Measurements from ENCODE around the gene THRB. TPM values are rescaled to one million over a fixed set of nuclear protein-coding genes. Genes with fewer than 3 reads are reported as not detected.

The THRB gene
- total RNA-seq, 4 donors from 2014 or later: 3.7 to 11.3 (median 6.1) TPM

DNA sequence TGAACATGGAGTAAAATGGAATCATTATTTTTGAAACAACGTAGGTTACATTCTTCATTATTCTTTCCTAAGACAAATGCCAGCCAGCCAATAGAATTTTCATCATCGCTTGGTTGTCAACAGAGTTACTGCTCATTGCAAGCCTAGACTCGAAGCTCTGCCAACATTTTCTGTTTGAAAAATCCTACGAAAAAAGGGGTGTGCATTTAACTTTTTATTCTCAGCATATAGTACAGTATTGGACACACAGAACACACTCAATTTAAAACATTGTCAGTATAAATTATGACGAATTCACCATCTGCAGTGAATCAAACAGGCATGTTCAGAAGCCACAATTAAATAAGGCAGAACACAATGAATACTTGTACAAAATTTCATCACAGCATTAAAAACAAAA lies 317.4 kb downstream of the THRB start:
- intact Hi-C loops (cut with DNase I): no loop called here
- H3K36me3 ChIP-seq: no peaks in the 10 kb centered on the region
- H3K4me3 ChIP-seq: no peak overlapping the region
- 30 to 42% methylated on average over 5 of the region's 5 CpGs for WGBS, 2 donors
- TF ChIP-seq POLR2A (IDR thresholded peaks at IDR 0.05): no peak
- TF ChIP-seq, protein P1, sequence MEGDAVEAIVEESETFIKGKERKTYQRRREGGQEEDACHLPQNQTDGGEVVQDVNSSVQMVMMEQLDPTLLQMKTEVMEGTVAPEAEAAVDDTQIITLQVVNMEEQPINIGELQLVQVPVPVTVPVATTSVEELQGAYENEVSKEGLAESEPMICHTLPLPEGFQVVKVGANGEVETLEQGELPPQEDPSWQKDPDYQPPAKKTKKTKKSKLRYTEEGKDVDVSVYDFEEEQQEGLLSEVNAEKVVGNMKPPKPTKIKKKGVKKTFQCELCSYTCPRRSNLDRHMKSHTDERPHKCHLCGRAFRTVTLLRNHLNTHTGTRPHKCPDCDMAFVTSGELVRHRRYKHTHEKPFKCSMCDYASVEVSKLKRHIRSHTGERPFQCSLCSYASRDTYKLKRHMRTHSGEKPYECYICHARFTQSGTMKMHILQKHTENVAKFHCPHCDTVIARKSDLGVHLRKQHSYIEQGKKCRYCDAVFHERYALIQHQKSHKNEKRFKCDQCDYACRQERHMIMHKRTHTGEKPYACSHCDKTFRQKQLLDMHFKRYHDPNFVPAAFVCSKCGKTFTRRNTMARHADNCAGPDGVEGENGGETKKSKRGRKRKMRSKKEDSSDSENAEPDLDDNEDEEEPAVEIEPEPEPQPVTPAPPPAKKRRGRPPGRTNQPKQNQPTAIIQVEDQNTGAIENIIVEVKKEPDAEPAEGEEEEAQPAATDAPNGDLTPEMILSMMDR (IDR thresholded peaks at IDR 0.05): no peak
- DNase-seq: no peak
- no peaks in the 10 kb centered on the region for H3K27me3 ChIP-seq
- no peaks in the 10 kb centered on the region for H3K9me3 ChIP-seq
- no peaks in the 10 kb centered on the region for H3K4me1 ChIP-seq
- no peak overlapping the region for H3K27ac ChIP-seq

DNA sequence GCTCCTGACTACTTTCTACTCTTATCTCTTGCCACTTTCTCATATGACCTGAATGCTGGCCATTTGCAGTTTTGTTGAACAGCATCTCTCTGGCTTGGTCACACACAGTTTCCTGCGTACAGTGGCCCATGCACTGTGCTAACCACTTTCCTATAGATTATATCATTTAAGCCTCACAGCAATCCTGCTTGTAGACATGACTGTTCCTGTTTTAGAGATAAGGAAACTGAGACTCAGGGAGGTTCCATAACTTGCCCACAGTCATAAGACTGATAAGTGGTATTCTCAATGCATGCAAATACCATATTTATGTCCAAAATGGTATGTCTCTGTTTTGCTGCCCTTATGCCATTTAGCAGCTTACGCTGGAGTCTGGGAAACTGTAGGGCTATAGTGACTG lies 320.0 kb downstream of the THRB start:
- no peaks in the 10 kb centered on the region for H3K36me3 ChIP-seq
- 87 to 93% methylated on average over 2 of the region's 2 CpGs for WGBS, 2 donors
- H3K27ac ChIP-seq: no peak overlapping the region
- no peaks in the 10 kb centered on the region for H3K4me1 ChIP-seq
- intact Hi-C loops (cut with DNase I): no loop called here
- no peaks in the 10 kb centered on the region for H3K9me3 ChIP-seq
- no peaks in the 10 kb centered on the region for H3K27me3 ChIP-seq
- TF ChIP-seq, protein P1 (IDR thresholded peaks at IDR 0.05): no peak
- TF ChIP-seq POLR2A (IDR thresholded peaks at IDR 0.05): no peak
- H3K4me3 ChIP-seq: no peak overlapping the region
- no peak for DNase-seq

DNA sequence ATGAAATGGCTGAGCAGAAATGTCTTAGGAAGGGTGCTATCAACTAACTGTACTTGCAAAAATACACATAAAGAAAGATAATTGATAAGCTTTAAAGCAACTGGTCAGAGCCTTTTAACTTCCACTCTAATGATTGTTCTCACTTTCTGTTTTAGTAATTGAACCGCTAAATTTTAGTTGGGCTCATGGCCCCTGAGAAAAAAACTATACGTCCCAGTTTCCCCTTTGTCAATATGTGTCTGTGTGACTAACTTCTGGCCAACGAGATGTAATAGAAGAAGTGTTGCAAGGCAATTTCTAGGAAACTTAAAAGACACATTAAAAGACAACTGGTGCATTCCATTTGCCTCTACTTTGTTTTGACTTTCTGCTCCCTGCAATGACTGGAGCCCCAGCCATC lies 325.7 kb downstream of the THRB start:
- no peak overlapping the region for H3K4me3 ChIP-seq
- intact Hi-C loops (cut with DNase I): no loop called here
- WGBS, 2 donors: 81 to 85% methylated on average over 3 of the region's 3 CpGs
- TF ChIP-seq POLR2A (IDR thresholded peaks at IDR 0.05): no peak
- TF ChIP-seq, protein P1 (IDR thresholded peaks at IDR 0.05): no peak
- no peaks in the 10 kb centered on the region for H3K4me1 ChIP-seq
- no peak for DNase-seq
- H3K27ac ChIP-seq: no peak overlapping the region
- H3K27me3 ChIP-seq: no peaks in the 10 kb centered on the region
- H3K36me3 ChIP-seq: no peaks in the 10 kb centered on the region
- no peaks in the 10 kb centered on the region for H3K9me3 ChIP-seq

DNA sequence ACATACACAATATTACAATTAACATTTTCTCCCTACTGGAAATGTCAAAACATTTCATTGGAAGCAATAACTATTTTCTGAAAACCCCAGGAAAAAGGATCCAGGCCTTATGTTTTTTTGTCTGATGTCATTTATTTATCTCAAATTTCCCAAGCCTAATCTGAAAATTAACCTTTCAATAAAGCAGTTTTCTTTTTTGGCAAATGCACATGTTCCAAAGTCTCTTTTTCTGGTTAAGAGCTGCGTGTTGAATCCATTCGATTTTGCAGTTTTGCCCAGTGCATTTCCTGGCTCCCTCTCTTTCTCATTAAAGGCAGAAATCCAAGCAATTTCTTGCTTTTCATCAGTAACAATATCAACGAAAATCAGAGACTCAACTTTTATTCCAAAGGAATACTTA lies 327.2 kb downstream of the THRB start:
- DNase-seq: no peak
- Histone ChIP-seq H3K9me3 (no peaks in the 10 kb centered on the region), H3K4me1 (no peaks in the 10 kb centered on the region), H3K27ac (no peak overlapping the region), H3K36me3 (no peaks in the 10 kb centered on the region), H3K4me3 (no peak overlapping the region), H3K27me3 (no peaks in the 10 kb centered on the region)
- TF ChIP-seq, protein P1 (IDR thresholded peaks at IDR 0.05): no peak
- TF ChIP-seq POLR2A (IDR thresholded peaks at IDR 0.05): no peak
- intact Hi-C loops (cut with DNase I): no loop called here
- WGBS, 2 donors: 37 to 67% methylated on average over 3 of the region's 3 CpGs

DNA sequence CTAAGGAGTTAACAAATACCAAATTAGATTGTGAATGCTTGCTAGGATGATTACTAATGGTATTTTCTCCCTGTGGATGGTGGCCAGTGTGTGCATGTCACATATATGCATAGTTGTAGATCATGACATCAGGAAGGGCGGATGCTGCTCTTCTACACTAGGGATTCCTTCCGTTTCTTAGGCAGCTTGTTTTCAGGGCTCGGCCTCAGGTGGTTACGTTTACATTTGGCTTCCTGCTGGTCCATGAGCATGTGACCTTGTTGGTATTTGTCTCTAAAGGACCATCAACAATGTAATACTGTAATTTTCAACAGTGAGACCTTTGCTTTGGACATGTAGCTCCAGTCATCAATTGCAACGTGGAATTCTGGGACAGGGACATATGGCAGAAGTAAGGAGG lies 328.1 kb downstream of the THRB start:
- H3K27ac ChIP-seq: no peak overlapping the region
- H3K27me3 ChIP-seq: no peaks in the 10 kb centered on the region
- no peak for DNase-seq
- WGBS, 2 donors: 81 to 88% methylated on average over 5 of the region's 5 CpGs
- peaks cover 0 to 7% (median 0%) of the 10 kb centered on the region in 3 donors for H3K4me1 ChIP-seq
- intact Hi-C loops (cut with DNase I): no loop called here
- no peak for TF ChIP-seq POLR2A (IDR thresholded peaks at IDR 0.05)
- TF ChIP-seq, protein P1 (IDR thresholded peaks at IDR 0.05): no peak
- no peak overlapping the region for H3K4me3 ChIP-seq
- no peaks in the 10 kb centered on the region for H3K36me3 ChIP-seq
- no peaks in the 10 kb centered on the region for H3K9me3 ChIP-seq

All from esophagus squamous epithelium (tissue), 5 donors.